HG02884 (cell line): ENCODE data around the gene TMEM259.

ENCODE experiments used
- ATAC-seq: cut with Tn5 transposase; IDR thresholded peaks from one replicate; pipeline ENCODE4 v1.9.1; 2021; ENCODE audit warnings: mild to moderate bottlenecking, moderate library complexity; ENCODE audit not compliant: unreplicated experiment

The TMEM259 gene

DNA sequence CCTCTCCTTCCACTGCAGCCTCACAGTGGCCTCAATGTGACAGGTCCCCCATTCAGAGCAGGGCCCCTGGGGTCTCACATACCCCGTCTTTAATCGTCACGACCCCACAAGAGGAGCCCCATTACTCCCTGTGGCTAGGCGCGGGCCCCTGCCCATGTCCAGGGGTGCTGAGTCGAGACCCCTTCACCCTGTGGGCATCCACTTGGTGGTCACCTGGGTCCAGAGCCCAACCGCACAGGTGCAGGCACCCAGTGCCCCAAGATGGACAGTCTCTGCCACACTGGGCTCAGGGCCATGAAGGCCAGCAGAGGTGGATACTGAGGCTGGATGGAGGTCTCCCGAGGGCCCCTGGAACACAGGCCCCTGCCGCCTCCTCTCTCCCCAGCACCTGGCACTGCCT is 3.0 kb downstream of the TMEM259 start:
- ATAC-seq = no peak

DNA sequence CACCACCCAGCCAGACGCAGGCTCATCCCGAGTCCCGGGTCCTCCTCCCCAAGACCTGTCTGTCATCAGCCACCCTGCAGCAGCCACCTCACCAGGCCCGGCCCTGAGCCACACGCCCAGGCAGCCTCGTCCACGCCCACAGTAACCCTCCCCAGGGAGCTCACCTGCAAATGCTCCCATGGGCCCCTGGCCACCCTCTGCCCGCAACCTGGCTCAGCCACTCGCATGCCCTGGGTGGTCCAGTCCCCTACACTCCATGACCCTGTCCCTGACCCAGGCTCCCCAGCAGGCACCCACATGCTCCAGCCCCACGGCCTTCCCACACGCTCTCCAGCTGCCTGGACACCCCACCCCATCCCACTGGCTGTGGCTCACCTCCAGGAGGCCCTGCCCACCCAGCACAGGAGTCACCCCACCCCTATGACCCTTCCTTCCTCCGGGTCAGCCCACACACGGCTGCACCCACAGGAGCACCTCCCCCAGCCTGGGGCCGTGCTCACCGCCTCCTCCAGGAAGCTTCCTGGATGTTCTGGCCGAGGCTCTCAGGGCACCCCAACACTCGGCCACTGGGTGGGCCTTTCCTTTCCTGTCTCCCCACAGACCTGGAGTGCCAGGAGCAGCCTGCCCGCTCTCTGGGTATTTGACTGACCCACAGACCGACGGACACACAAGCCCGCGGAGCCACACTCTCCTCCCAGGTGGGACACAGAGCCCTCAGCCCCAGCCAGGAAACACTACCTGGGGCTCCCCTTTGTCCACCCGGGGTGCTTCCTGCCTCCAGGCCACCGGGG is 3.6 kb downstream of the TMEM259 start:
- no peak for ATAC-seq

DNA sequence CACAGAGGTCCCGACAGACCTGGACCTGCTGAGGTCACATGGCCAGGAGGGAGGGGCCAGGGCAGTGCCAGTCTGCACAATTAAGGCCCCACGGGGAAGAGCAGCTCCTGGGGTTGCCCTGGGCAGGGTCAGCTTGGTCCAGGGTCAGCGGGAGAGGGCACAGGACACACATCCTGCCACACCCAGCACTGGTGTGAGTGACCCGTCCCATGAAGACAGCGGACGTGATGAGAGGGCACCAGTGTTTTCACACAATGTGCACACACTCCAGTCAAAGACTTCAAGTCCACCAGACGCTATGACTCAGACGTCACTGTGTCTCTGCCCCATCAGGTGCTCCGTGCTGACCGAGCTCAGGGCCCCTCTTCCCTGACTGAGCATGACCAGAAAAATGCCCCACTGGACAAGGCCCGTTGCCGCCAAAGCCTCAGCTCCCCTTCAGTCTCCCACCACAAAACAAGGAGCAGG is 4.2 kb downstream of the TMEM259 start:
- no peak for ATAC-seq

DNA sequence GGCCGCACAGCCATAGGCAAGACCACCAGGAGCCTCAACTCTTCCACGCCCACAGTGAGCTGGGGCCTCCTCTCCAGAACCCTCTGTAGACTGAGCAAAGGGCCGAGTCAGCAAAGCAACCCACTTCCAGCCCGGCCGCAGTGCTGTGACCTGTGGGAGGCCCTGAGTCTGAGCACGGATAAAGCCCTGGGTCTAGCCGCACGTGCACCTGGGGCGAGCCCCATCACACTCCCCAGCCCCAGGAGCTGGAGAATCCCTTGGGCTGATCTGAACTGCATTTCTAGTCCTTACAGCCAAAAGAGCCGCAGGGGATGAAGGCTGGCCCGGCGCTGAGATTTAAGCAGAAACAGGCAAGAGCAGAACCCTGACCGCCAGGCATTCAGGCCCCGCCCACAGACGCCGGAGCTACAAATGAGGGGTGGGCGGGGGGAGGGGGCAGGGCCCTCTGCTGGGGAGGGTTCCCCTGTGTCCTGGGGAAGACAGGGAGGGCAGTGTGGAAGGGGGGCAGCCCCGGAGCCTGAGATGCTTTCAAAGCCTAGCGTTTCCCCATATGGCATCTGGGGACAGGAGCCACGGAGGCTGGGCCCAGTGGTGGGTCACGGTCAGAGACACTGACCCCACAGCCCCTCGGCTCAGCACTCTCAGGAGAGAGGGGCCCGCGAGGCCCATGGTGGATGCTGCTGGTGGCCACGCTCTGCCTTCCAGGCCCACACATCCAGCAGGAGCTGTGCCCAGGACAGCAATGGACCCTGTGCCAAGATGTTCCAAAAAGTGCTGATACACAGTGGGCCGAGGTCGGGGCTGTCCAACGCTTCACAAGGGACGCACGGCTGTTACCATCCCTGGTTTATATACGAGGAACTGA is 4.9 kb downstream of the TMEM259 start:
- no peak for ATAC-seq

DNA sequence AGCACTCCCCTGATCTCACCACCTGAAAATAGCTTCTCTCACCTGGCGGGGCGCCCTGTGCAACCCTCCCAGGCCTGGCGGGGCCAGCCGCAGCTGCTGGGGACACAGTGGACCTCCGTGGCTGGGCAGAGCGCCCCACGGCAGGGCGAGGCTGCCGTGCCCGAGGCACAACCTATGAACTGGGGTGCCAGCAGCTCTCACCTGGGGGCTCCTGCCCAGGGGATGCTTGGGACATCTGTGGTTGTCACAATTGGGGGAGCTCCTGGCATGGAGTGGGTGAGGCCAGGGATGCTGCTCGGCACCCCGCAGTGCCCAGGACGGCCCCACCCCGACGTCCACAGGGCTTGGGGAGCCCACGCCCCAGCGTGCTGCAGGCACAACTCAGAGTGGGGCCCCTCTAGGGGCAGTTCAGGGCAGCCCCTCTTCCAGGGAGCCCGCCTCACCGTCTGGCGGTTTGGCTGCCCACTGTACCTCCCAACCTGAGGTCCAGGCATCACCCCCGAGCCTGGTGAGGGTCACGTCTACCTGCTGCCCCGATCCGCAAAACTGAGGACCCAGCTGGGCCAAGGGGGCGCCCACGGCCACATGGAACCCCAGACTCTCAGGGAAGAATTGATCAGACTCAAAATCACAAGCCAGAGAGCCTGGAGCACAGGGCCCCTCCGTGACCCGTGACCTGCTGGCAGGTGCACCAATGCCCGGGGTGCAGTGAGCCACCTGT is 5.7 kb downstream of the TMEM259 start:
- ATAC-seq = no peak

DNA sequence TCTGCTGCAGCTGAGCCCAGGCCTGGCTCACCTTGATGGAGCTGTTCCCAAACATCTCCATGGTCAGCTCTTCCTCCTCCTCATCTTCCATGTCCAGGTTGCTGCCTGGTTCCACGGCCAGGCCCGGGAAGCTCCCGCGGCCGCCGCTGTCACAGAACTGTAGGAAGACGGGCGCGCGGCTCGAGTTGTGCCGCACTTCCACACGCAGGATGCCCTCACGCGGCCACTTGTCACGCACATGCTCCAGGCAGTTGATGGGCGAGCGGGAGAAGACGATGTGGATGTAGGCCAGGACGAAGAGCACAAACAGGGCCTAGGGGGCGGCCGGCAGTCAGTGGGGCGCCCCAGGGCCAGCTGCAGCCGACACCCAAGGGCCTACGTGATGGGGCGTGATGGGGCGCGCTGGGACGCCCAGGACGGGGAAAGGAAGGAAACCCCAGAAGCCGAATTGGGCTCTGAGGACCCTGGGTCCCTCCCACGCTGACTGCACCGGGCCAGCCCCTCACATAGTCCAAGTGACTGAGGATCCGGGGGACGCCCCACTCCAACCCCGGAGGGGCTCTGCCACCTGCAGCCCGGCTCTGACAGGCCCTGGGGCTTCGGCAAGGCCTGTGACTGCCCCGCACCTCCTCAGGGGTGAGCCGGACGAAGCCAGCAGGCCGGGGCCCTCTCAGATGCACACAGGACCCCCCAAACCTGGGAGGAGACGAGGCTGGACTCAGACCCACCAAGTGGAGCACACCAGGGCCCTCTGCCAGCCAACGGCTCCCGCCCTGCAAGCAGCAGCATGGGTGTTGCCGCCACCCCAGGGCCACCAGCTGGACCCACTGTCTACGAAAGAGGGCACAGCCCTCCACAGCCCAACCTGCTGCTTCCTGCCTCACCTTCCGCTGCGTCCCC is 6.5 kb downstream of the TMEM259 start:
- no peak for ATAC-seq

DNA sequence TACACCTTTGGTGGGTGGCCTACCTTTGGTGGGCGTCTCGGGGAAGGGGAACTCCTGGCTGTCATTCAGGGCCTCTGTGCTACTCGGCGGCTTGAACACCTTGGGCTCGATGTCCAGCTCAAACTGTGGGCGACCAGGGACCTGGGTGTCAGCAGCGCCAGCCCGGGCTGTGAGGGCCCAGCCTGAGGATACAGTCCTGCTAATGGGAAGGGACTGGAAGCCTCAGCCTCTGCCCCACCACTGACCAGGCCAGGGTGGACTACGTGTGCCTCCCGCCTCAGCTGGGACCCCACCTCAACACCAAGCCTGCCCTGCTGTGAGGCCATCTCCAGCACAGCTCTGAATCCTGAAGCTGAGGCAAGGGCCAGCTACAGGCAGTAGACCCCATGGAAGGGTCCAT is 7.7 kb downstream of the TMEM259 start:
- no peak for ATAC-seq

DNA sequence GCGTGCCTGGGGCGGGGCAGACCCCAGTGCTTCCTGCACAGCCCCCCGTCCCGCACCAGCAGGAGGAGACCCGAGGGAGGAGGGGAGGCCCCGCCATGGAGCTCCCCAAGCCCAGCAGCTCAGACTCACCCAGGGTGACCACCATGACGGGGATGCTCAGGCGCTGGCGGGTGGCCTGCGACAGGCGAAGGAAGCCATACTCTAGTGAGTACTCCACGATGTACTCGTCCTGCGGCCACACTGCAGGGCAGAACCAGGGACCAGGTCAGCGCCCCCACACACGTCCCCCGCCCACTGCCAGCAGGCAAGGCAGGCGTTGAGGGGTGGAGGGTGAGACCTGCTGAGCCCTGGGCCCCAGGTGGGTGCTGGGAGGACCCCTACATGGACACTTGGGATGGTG is 8.6 kb downstream of the TMEM259 start:
- ATAC-seq = no peak

DNA sequence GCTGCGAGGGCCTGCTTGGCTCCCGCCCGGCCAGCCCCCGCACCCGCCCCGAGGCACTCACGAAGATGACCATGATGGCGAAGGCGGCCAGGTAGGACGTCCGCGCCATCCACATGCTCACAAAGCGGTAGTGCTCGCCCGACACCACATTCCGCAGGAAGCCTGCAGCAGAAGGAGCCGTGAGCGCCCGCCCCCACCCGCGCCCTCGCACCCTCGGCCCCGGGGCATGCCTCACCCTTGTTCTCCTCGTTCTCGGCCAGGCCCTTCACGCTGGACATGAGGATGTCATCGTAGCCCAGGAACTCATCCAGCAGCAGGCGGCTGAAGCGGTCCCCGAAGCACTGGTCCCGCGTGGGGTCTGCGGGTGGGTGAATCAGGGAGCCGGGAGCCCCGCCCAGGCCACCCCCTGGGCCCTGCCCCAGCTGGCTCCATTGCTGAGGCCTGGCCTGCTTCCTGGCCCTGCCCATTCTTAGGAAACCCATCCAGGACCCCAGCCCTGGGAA is 9.0 kb downstream of the TMEM259 start:
- ATAC-seq = no peak

DNA sequence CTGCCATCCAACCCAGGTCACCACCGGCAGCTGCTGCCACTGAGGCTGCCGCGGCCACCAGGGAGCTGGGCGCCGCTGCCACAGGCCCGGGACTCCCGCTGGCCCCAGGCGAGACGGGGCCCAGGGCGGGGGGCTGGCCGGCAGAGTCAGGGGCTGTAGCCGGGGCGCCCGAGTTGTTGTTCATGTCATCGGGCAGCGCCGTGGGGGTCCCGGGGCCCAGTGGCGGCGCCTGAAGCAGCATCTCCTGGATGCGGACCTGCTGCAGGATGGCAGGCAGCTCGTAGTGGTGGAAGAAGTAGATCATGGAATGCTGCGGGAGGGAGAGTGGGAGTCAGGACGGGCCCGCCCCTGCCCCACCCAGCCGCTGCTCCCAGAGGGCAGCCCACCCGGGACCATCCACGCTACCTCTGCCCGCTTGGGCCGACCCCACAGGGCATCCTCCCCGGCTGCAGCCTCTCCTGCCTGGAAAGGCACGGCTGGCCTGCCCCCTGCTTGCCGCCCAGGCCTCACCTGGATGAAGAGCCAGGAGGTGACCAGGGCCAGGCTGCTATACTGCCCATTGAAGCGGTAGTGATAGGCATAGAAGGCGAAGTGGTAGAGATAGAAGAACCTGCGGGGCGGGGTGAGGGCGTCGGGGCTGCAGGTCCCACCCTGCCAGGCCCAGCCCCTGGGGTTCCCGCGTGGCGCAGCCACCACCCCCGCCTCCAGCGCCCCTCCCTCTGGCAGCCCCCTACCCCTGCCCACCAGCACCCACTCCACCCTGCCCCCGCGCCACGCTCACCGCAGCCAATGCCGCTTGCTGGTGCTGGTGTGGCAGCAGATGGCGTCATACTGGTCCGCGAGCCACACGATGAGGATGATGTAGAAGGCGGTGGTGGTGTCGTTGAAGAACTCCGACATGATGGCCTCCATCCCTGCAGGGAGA is 10.1 kb downstream of the TMEM259 start:
- ATAC-seq = no peak

DNA sequence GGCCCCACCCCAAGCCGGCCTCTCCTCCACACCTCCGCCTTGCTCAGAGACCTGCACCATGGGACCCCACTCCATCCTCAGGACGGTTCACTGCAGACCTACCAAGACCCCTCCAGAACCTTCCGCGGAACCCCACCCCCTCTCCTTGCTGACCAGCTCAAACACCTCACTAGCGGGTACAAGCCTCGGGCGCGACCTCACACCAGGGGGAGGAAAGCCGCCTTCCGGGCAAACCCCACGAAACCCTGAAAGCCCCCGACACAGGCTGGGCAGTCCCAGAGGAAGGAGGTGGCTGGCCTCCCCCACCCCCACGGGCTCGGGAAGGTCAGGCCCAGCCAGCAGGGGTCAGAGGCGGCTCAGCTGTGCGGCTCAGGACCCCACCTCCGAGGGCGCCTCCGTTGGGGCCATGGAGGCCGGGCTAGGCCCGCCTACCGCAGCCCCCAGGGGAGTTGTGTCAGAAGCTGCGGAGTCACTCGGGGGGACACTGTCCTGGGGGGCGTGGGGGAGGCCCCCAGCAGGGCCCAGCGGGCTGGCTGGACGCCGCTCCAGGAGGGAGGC is 10.9 kb downstream of the TMEM259 start:
- no peak for ATAC-seq

DNA sequence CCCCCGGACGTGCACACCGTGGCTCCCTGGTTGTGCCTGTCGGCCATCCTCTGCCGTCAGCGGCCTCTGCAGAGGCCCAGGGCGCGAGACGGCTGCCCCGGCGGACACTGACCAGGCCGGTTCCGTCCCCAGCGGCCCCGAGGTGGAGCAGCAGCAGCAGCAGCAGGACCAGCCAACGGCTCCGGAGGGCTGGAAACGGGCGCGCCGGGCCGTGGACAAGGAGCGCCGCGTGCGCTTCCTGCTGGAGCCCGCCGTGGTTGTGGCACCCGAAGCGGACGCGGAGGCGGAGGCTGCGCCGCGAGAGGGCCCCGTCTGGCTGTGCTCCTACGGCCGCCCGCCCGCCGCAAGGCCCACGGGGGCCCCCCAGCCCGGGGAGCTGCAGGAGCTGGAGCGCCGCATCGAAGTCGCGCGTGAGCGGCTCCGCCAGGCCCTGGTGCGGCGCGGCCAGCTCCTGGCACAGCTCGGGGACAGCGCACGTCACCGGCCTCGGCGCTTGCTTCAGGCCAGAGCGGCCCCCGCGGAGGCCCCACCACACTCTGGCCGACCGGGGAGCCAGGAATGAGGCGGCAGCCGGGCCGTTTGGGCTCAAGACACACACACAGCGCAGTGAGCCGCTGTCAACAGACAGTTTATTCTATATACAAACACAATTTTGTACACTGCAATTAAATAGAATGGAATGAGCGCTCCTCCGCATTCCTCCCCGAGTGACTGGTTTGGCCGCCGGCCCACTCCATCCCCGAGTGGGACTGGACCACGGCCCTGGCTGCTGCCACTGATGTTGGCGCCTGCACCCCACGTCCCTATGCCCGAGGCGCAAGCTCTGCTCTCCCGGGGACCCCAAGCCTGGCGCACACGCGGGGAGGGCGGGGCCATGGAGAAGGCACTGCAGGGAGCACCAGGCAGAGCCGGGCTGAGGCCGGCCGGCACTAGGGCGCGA is 11.6 kb downstream of the TMEM259 start:
- ATAC-seq = no peak

DNA sequence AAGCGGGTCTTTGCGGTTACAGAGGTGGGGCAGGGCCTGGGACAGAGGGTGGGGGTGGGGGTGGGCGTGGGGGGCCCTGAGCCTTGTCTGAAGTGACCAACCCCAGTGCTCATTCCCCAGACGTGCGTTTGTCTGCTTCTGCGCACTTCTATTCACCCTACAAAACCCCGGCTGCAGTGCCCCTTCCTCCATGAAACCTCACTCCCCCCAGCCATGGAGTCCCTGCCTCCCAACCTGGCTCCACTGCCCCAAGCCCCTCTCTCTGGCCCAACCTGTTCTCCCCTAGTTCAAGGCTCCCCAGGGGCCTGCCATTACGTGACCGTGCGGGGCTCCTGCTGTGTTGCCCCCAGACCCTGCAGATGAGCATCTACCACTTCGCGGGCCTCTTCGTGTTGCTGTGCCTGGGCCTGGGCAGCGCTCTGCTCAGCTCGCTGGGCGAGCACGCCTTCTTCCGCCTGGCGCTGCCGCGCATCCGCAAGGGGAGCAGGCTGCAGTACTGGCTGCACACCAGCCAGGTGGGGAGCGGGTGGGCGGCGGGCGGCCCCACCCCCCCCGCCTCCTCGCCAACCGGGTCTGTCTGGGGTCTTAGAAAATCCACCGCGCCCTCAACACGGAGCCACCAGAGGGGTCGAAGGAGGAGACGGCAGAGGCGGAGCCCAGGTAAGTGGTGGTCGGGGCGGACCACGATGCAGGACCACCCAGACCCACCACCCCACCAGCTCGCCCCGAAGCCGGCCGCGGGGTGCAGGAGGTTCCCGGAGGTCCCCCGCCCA is 12.5 kb downstream of the TMEM259 start:
- no peak for ATAC-seq

DNA sequence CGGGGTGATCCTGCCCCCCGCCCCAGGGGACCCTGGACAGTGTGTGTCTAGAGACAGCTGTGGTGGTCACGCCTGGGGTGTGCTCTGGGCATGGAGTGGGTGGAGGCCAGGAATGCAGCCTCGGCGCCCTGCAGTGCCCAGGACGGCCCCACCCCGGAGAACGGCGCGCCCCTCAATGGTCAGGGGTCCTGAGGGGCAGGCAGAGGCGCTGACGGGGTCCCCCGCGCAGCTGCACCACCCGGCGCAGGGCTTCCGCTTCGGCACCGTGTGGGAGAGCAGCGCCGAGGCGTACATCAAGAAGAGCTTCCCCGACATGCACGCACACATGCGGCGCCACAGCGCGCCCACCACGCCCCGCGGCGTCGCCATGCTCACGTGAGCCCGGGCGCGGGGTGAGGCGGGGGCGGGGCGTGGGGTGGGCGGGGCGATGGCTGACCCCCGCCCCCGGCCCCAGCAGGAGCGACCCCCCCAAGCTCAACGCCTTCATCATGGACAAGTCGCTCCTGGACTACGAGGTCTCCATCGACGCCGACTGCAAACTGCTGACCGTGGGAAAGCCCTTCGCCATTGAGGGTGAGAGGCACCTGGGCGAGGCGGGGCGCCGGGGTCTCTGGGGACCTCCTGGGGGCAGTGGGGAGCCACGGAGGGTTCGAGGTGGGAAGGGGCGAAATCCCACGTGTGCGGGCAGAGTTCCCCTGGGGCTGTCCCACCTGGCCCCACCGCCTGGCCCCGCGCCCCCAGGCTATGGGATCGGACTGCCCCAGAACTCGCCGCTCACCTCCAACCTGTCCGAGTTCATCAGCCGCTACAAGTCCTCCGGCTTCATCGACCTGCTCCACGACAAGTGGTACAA is 13.3 kb downstream of the TMEM259 start:
- no peak for ATAC-seq

DNA sequence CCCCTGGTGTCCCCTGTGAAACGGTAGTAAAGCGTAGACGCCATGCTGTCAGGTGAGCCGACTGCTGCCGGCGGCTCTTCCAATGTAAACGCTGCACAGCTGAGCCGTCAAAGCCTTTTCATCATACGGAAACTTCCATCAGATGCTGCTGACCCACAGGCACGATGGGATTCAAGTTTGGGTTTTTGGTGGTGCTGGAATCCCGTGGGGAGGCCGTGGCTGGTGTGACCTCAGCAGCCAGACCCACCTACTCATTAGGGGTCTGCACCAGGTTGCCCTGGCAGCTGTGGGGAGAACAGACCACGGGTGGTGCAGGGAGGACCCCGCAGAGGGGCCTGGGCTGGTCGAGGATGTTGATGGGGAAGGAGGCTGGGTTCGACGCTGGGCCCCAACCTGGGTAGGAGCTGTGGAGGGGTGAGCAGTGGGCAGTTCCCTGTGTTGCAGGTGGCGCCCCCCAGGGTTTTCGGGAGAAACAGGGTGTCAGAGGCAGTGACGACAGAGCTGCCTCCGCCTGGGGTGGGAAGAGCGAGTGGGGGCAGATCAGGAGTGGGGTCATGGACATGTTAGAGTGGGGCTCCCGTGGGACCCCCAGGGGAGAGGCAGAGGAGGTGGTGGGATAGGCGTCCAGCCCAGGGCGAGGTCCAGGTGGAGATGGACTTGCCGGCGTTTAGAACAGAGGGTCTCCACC is 14.1 kb downstream of the TMEM259 start:
- no peak for ATAC-seq
